ACHN (cell line): ENCODE results near the gene WASL.

Experiments
- DNase-seq: peaks from one replicate; pipeline ENCODE4 v3.0.0-alpha.2; 2015
- in situ Hi-C: cut with HindIII; loops from 2 replicates; pipeline ENCODE4 v1.10.0; 2017; ENCODE audit warnings: low sequenced_read_pairs, low pct_ligation_motif_present, low pct_unique_long_range_greater_than_20kb

The WASL gene

GRCh38 chr7:123715198-123715597 is 33.6 kb downstream of the WASL start:
- in situ Hi-C loops = no loop called here
- peak; percentile 37 for DNase-seq

DNA sequence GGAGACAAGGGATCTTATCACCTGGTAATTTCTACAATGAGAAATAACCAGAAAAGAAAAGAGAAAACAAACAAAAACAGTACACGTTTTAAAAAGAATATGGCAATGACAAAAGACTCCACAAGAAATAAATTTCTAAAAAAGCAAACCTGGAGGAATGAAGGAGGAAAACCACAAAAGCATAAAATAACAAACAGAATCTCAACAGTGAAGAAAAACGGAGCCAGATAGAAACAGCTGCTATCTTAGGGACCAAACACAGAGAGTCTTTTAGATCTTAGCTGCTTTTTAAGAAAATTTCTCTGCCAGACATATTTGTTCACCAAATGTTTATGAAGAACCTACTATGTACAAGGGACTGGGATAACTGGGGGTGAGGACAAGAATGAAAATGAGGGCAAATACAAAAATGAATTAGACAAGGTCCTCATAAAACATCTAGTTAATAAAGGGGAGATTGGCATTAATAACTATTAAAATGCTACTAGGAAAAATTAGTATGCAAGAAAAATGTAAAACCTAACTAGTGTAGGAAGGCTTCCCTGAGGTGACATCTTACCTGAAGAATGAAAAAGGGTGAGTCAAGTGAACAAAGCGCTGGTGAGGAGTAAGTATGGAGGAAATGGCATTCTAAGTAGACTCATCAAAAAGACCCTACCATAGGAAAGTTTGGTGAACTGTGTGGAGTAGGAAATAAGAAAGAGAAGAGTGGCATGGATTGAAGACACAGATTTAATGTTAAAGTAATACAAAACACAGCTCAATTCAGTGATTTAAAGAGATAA is 34.3 kb downstream of the WASL start:
- in situ Hi-C loops = no loop called here
- no peak for DNase-seq

GRCh38 chr7:123712619-123713018 is 36.2 kb downstream of the WASL start:
- DNase-seq = peak; percentile 50
- in situ Hi-C loops = no loop called here

GRCh38 chr7:123711832-123712293 is 36.9 kb downstream of the WASL start:
- no peak for DNase-seq
- in situ Hi-C loops = no loop called here

DNA sequence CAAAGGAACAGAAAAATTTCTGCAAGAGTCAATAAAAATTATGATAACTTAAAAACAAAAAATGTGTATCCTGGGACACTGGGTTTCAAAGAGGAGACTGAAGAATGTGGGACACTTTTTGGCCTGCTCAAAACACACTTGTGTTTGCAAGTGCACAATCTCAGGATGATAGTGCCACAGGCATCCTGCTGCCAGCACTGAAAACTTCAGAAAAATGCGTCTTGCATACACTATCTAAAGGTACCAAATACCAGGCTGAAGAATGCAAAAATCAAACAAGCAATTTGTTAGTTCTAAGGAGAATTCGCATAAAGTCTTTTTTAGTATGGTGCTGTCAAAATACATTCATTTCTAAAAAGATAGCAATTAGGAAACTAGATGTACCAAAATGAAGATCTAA is 38.1 kb downstream of the WASL start:
- in situ Hi-C loops = no loop called here
- no peak for DNase-seq

- no peak for DNase-seq
- in situ Hi-C loops = no loop called here
Observed at GRCh38 chr7:123709525-123709924, 39.3 kb downstream of the WASL start.

GRCh38 chr7:123705211-123705901 is 43.4 kb downstream of the WASL start:
- no peak for DNase-seq
- in situ Hi-C loops = no loop called here

DNA sequence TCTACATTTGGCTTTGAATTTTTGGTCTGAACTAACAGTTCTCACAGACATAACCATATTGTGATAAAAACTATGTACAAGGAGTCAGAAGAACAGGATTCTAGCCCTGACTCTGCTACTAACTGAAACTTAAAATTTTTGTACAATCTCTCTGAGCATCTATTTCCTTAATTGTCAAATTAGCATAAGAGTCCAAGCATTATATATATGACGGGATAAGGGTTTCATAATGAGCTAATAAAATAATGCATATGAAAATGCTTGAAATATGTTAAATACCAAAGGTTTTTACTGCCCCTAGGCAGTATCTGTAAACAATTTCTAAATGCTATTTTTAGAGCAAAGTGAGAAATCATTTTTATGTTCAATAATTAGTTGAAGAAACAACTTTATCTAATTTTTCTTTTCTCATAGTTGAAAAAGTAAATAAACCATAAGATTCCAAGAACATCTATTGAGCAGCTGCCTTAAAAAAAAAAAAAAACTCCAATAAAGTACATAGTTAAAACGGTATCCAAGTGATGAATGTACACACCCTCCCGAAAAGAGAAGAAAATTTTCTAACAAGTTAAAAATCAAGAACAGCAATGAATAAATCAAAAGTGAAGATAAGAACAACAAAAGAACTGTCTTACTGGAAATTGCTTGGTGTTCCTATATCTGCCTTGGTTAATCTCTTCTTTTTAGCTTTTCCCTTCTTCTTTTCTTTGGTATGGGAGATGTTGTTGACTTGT is 52.7 kb downstream of the WASL start:
- in situ Hi-C loops = no loop called here
- DNase-seq = no peak

DNA sequence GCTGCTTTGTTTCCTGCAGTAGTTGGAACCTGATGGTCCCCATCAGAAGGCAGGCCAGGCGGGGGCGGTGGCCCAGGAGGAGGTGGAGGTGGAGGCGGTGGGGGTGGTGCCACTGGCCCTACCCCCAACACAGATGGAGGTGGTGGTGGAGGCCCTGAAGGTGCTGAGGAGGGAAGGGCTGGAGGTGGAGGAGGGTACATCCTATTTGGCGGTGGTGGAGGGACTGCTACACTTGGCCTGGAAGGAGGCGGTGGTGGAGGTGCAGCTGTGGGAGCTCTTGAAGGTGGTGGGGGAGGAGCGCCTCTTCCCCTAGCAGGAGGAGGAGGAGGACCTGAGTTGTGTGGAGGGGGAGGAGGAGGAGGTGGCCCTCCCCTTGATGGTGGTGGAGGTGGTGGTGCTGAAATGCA is 56.3 kb downstream of the WASL start:
- in situ Hi-C loops = no loop called here
- DNase-seq = no peak

GRCh38 chr7:123690550-123690949 is 58.3 kb downstream of the WASL start:
- DNase-seq = no peak
- in situ Hi-C loops = no loop called here

GRCh38 chr7:123689250-123689649 is 59.6 kb downstream of the WASL start:
- in situ Hi-C loops = no loop called here

DNA sequence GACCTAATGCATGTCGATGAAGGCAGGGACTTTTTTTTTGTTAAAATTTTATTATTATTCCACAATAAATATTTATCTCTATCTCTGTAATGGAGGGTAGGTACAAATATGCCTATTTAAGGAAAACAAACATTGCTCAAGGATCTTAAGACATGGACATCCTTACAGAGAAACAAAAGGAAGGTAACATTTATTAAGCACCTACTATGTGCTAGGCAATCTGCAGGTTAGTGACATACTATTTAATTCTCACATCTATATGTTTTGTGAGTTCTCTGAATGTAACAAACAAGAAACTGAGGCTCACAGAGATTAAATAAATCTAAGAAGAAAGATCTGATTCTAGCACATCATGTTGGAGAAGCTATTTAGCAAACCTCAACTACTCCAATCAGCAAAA is 61.1 kb downstream of the WASL start:
- no peak for DNase-seq
- in situ Hi-C loops = no loop called here

More at GRCh38 chr7:123689250-123689649, 59.6 kb downstream of the WASL start:
- DNase-seq = no peak

GRCh38 chr7:123687161-123687560 is 61.6 kb downstream of the WASL start:
- DNase-seq = no peak
- in situ Hi-C loops = no loop called here

DNA sequence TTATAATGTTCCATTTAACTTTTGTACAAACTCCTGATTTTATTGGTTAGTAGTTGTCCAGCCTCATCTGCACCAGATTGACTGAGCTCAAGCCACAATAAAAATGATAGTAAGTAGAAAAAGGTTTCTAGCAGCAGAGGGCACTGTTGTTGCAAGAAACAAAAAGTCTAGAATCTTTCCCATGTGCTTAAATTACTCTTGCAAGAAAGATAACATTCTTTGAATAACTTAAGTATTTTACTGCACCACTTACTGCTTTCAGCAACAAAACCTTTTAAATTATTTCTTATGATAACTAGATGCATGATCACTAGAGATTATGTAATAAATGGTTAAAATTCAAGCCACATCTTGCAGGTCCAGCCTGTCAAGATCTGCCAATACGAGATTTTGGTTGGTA is 66.1 kb downstream of the WASL start:
- DNase-seq = peak; percentile 80

DNA sequence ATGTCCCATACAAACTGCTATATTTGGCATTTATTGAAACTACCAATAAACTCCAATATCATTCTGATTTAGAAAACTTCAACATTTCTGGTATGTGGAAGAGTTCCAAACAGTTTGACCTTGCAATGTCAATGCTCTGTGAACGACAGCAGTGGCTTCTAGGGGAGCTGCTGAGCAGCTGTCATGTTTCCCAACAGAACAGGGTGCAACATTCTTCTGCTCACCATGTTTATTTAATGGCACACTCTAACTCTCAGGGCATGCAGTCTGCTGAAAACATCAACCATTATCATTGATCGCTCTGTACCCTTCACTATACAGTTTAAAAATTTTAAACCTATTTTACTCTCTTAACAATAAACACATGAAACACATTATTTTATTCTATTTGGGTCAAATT is 67.2 kb downstream of the WASL start:
- in situ Hi-C loops = no loop called here
- no peak for DNase-seq

More for the DNA sequence above, 66.1 kb downstream of the WASL start:
- in situ Hi-C loops = no loop called here

GRCh38 chr7:123680580-123680979 is 68.2 kb downstream of the WASL start:
- in situ Hi-C loops = no loop called here

GRCh38 chr7:123679614-123680013 is 69.2 kb downstream of the WASL start:
- in situ Hi-C loops = no loop called here
- DNase-seq = no peak

More at GRCh38 chr7:123680580-123680979, 68.2 kb downstream of the WASL start:
- DNase-seq = no peak

GRCh38 chr7:123677061-123677715 is 71.6 kb downstream of the WASL start:
- in situ Hi-C loops = no loop called here
- DNase-seq = no peak

GRCh38 chr7:123675181-123675473 is 73.7 kb downstream of the WASL start:
- peak; percentile 49 for DNase-seq
- in situ Hi-C loops = no loop called here
